Ishikawa (cell line): ENCODE data around the gene RGMA.

ENCODE experiments used
- CEBPB ChIP-seq: IDR thresholded peaks from 2 replicates; pipeline ENCODE4 v1.6.1; 2012
- CREB1 ChIP-seq: IDR thresholded peaks from 2 replicates; pipeline ENCODE4 v1.6.1; 2012; ENCODE audit warnings: low read depth
- EGR1 ChIP-seq: IDR thresholded peaks from 2 replicates; pipeline ENCODE4 v1.6.1; 2012
- EP300 ChIP-seq: IDR thresholded peaks from 2 replicates; pipeline ENCODE4 v1.6.1; 2012; ENCODE audit warnings: borderline replicate concordance
- FOXM1 ChIP-seq: IDR thresholded peaks from 2 replicates; pipeline ENCODE4 v1.6.1; 2012; ENCODE audit warnings: low read depth, borderline replicate concordance
- MAX ChIP-seq: IDR thresholded peaks from 2 replicates; pipeline ENCODE4 v1.6.1; 2012
- NFIC ChIP-seq: IDR thresholded peaks from 2 replicates; pipeline ENCODE4 v1.6.1; 2012
- RAD21 ChIP-seq: IDR thresholded peaks from 2 replicates; pipeline ENCODE4 v1.6.1; 2012; ENCODE audit warnings: low read depth
- REST ChIP-seq: IDR thresholded peaks from 2 replicates; pipeline ENCODE4 v1.6.1; 2012; ENCODE audit warnings: low read depth, mild to moderate bottlenecking
- TAF1 ChIP-seq: IDR thresholded peaks from 2 replicates; pipeline ENCODE4 v1.6.1; 2012; ENCODE audit warnings: low read depth, mild to moderate bottlenecking
- TCF12 ChIP-seq: IDR thresholded peaks from 2 replicates; pipeline ENCODE4 v1.6.1; 2012; ENCODE audit warnings: low read depth
- TEAD4 ChIP-seq: IDR thresholded peaks from 2 replicates; pipeline ENCODE4 v1.6.1; 2012
- USF1 ChIP-seq: IDR thresholded peaks from 2 replicates; pipeline ENCODE4 v1.6.1; 2012
- YY1 ChIP-seq: IDR thresholded peaks from 2 replicates; pipeline ENCODE4 v1.6.1; 2012; ENCODE audit warnings: low read depth
- ZBTB7A ChIP-seq: IDR thresholded peaks from 2 replicates; pipeline ENCODE4 v1.6.1; 2012; ENCODE audit warnings: low read depth

The RGMA gene

GRCh38 chr15:93035092-93035915 lies 53.7 kb downstream of the RGMA start:
- no peak for TF ChIP-seq YY1
- no peak for TF ChIP-seq REST
- no peak for TF ChIP-seq CREB1
- no peak for TF ChIP-seq TAF1
- TF ChIP-seq TCF12 = no peak
- no peak for TF ChIP-seq NFIC
- TF ChIP-seq FOXM1 = no peak
- no peak for TF ChIP-seq TEAD4
- TF ChIP-seq MAX = no peak
- TF ChIP-seq EP300 = no peak
- TF ChIP-seq ZBTB7A = no peak

- TF ChIP-seq ZBTB7A (no peak), TEAD4 (no peak), REST (no peak), CREB1 (no peak), RAD21 (no peak), EGR1 (no peak), MAX (no peak), TAF1 (no peak), TCF12 (no peak), USF1 (no peak), CEBPB (no peak), EP300 (no peak), YY1 (no peak), FOXM1 (no peak), NFIC (no peak)
Measured at GRCh38 chr15:93034512-93034911, 54.5 kb downstream of the RGMA start.

- no peak for TF ChIP-seq CEBPB
- TF ChIP-seq FOXM1 = no peak
- TF ChIP-seq NFIC = no peak
Measured at GRCh38 chr15:93033434-93034045, 55.5 kb downstream of the RGMA start.

- TF ChIP-seq USF1 (no peak), NFIC (no peak), ZBTB7A (no peak), EGR1 (no peak), FOXM1 (no peak), REST (no peak), MAX (no peak), CEBPB (no peak), TAF1 (no peak), RAD21 (no peak), EP300 (no peak), YY1 (no peak), TCF12 (no peak), CREB1 (no peak), TEAD4 (no peak)
Measured at GRCh38 chr15:93031103-93031464, 57.9 kb downstream of the RGMA start.
